CD1c-positive myeloid dendritic cell (primary cell): ENCODE results near the gene CALD1.

Source experiments
- DNase-seq: peaks from one replicate; pipeline ENCODE4 v3.0.0-alpha.2; 2016; ENCODE audit errors: extremely low spot score

CALD1 gene

GRCh38 chr7:135001390-135002165, 222.1 kb downstream of the CALD1 start:
- no peak for DNase-seq

GRCh38 chr7:135012229-135012628, 232.8 kb downstream of the CALD1 start:
- no peak for DNase-seq
